Endothelial cell of umbilical vein (primary cell): Measurements from ENCODE around the gene ST3GAL5. TPM values are rescaled to one million over a fixed set of nuclear protein-coding genes. Genes with fewer than 3 reads are reported as not detected.

Experiments used
- BruUV-seq: library from RNA; stranded (reverse); fragments of 400-500 nt; replicated peaks from 2 replicates; lab custom pipeline; 2021; lab: Mats Ljungman, UMichigan
- CTCF ChIA-PET: fragments of 300-600, 350-600 bp; sonication (Branson Sonifier 250); formaldehyde crosslinking; loops from one replicate; lab custom pipeline; 2021; ENCODE audit warnings: antibody characterized with exemption, inconsistent platforms; lab: Charles Lee
- POLR2A ChIA-PET: fragments of 300-600, 350-600 bp; sonication (Branson Sonifier 250); formaldehyde crosslinking; loops from one replicate; lab custom pipeline; 2021; ENCODE audit warnings: antibody characterized with exemption, inconsistent platforms; lab: Charles Lee
- DNase-seq: peaks from one replicate; pipeline ENCODE4 v3.0.0-alpha.2; 2011; ENCODE audit warnings: low read depth, low spot score
- FAIRE-seq: peaks from 2 replicates; lab custom pipeline; 2011; peaks lifted over from hg19 to GRCh38; lab: Jason Lieb, UNC
- H2AFZ ChIP-seq: 2 replicates; pipeline ENCODE4 v1.6.0; 2012; ENCODE audit warnings: low read depth, low read length, control low read depth, inconsistent platforms
- H3K27ac ChIP-seq: 2 replicates; pipeline ENCODE4 v1.5.1; 2011; ENCODE audit warnings: low read depth, mild to moderate bottlenecking, control low read depth, low read length, moderate library complexity; ENCODE audit not compliant: insufficient read depth
- H3K27me3 ChIP-seq, 2 experiments: 2 replicates each; pipeline versions ENCODE4 v1.6.0 to v1.6.1; 2011; ENCODE audit warnings: low read length in 2 of 2, mixed read lengths in 1 of 2; ENCODE audit not compliant: control insufficient read depth in 2 of 2, insufficient read depth in 2 of 2
- H3K36me3 ChIP-seq, 2 experiments: 2 replicates in 1 of 2; 3 replicates in 1 of 2; pipeline ENCODE4 v1.5.1; 2011; ENCODE audit warnings: low read length in 2 of 2, mild to moderate bottlenecking in 1 of 2, moderate library complexity in 1 of 2; ENCODE audit not compliant: control insufficient read depth in 2 of 2, insufficient read depth in 2 of 2; ENCODE audit errors: extremely low read depth in 1 of 2
- H3K4me1 ChIP-seq: 3 replicates; pipeline ENCODE4 v1.5.1; 2011; ENCODE audit warnings: mild to moderate bottlenecking, low read length; ENCODE audit not compliant: control insufficient read depth, insufficient read depth; ENCODE audit errors: extremely low read depth
- H3K4me2 ChIP-seq: 2 replicates; pipeline ENCODE4 v1.6.1; 2011; ENCODE audit warnings: low read length, control low read depth, mixed read lengths; ENCODE audit not compliant: insufficient read depth
- H3K4me3 ChIP-seq, 3 experiments: fragments of 200-600 bp in 1 of 3; sonication (generic), shearing (Covaris generic) in 1 of 3; replicated peaks in 1 of 3; 2 replicates each; pipeline ENCODE4 v1.5.1; 2011 to 2016; ENCODE audit warnings: control low read depth in 3 of 3, low read length in 3 of 3, mild to moderate bottlenecking in 2 of 3, inconsistent platforms in 1 of 3, low read depth in 1 of 3, moderate library complexity in 1 of 3; ENCODE audit not compliant: insufficient read depth in 1 of 3
- H3K79me2 ChIP-seq: 2 replicates; pipeline ENCODE4 v1.6.0; 2012; ENCODE audit warnings: low read length, inconsistent platforms; ENCODE audit not compliant: control insufficient read depth, insufficient read depth
- H3K9ac ChIP-seq: replicated peaks from 2 replicates; pipeline ENCODE3; 2011; ENCODE audit warnings: low read length, control low read depth; ENCODE audit not compliant: insufficient read depth; ENCODE audit errors: extremely low read depth
- H3K9me1 ChIP-seq: replicated peaks from 3 replicates; pipeline ENCODE4 v1.6.0; 2011; ENCODE audit warnings: mild to moderate bottlenecking, low read length; ENCODE audit not compliant: control insufficient read depth, insufficient read depth; ENCODE audit errors: extremely low read depth
- H3K9me3 ChIP-seq: replicated peaks from 2 replicates; pipeline ENCODE4 v1.5.1; 2012; ENCODE audit warnings: low read length, inconsistent platforms; ENCODE audit not compliant: control insufficient read depth, insufficient read depth
- H4K20me1 ChIP-seq: replicated peaks from 2 replicates; pipeline ENCODE3; 2011; ENCODE audit warnings: mild to moderate bottlenecking, low read length; ENCODE audit not compliant: control insufficient read depth, insufficient read depth; ENCODE audit errors: extremely low read depth
- EZH2 ChIP-seq: IDR thresholded peaks from 2 replicates; pipeline ENCODE4 v1.6.1; 2012; ENCODE audit warnings: borderline replicate concordance, low read depth, mild to moderate bottlenecking, moderate library complexity, low read length, inconsistent platforms; ENCODE audit not compliant: severe bottlenecking
- FOS ChIP-seq: IDR thresholded peaks from 2 replicates; pipeline ENCODE4 v1.6.1; 2011; ENCODE audit warnings: mild to moderate bottlenecking, low read length, moderate library complexity, borderline replicate concordance; ENCODE audit not compliant: insufficient read depth
- GATA2 ChIP-seq: IDR thresholded peaks from 2 replicates; pipeline ENCODE4 v1.7.0; 2011; ENCODE audit warnings: low read depth, mild to moderate bottlenecking, moderate library complexity, mixed read lengths, low read length; ENCODE audit not compliant: insufficient read length, insufficient read depth
- JUN ChIP-seq: IDR thresholded peaks from 2 replicates; pipeline ENCODE4 v1.6.1; 2011; ENCODE audit warnings: borderline replicate concordance, low read depth; ENCODE audit not compliant: insufficient read length, insufficient read depth
- MYC ChIP-seq: IDR thresholded peaks from one replicate; pipeline ENCODE4 v1.6.1; 2011; ENCODE audit warnings: mild to moderate bottlenecking, low read depth, low read length
- POLR2A ChIP-seq: IDR thresholded peaks from 2 replicates; pipeline ENCODE4 v1.6.1; 2012; ENCODE audit warnings: low read depth, mild to moderate bottlenecking, control low read depth, low read length
- POLR2AphosphoS5 ChIP-seq: IDR thresholded peaks from 2 replicates; pipeline ENCODE4 v1.6.1; 2012; ENCODE audit warnings: low read depth, mild to moderate bottlenecking, control low read depth, low read length, moderate library complexity; ENCODE audit not compliant: insufficient read depth
- dilution Hi-C: fragments of 300-500 bp; cut with MboI; formaldehyde crosslinking; loops from one replicate; pipeline ENCODE4 v1.15.0; 2019; ENCODE audit warnings: low sequenced_read_pairs; ENCODE audit not compliant: extremely low pct_ligation_motif_present
- intact Hi-C: fragments of 100-400 bp; cut with micrococcal nuclease; formaldehyde crosslinking; loops from one replicate; pipeline ENCODE4 v1.10.0; 2022
- polyA plus RNA-seq, 4 experiments: library from polyadenylated mRNA; depleted of rRNA in 3 of 4; stranded (reverse) in 3 of 4; unstranded in 1 of 4; fragments of >200 nt; gene quantifications; 2 replicates each; pipeline versions ENCODE4 v1.2.1 to v1.2.3, GENCODE V29; 2011 to 2012; ENCODE audit warnings: missing spikeins in 1 of 4
- total RNA-seq: library from RNA; stranded (reverse); gene quantifications from 2 replicates; pipeline ENCODE4 v1.2.3, GENCODE V29; 2021
- TF ChIP-seq, protein P1 (sequence below): IDR thresholded peaks from 2 replicates; pipeline ENCODE4 v1.6.1; 2011; ENCODE audit not compliant: insufficient read depth, insufficient read length
- TF ChIP-seq, protein P2 (sequence below), 2 donors: IDR thresholded peaks; 1 replicate in 1 of 2; 2 replicates in 1 of 2; pipeline ENCODE4 v1.5.1; 2011; ENCODE audit warnings: low read length in 2 of 2, mild to moderate bottlenecking in 2 of 2, moderate library complexity in 2 of 2, control low read depth in 1 of 2, inconsistent platforms in 1 of 2, low read depth in 1 of 2; ENCODE audit not compliant: insufficient read depth in 1 of 2; ENCODE audit errors: extremely low read depth in 1 of 2

The ST3GAL5 gene
- total and polyA plus RNA-seq, 2 donors (not counting 3 experiments of a cell fraction or from before 2014, with no cell fraction given), result 9.5 to 16.0 TPM

DNA sequence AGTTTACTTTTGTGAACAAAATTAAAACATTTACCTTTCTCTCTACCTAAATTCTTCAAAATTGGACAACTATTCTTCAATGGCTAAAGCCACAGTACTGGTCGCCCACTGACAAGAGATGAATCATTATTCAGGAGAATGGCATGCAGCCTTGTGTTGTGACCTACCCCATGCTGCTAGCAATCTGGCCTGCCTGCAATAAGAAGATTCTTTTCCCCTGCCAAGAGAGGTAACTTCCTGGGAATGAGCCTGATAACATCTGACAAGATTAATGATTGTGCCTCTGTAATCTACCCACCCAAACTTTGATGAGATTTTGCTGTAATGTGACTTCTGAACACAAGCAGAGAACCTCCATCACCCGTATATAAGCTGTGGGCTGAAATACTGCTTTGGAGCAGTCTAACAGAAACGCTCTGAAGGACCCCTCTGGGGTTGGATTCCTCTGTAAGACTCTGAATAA is 47.0 kb upstream of the ST3GAL5 start:
- H2AFZ ChIP-seq, result no peak overlapping the region
- DNase-seq, result peak; percentile 44
- H4K20me1 ChIP-seq, result no peaks in the 10 kb centered on the region
- ChIA-PET CTCF (interaction anchor here (1.0 to 1.2 kb wide), 2 partner anchors 93 to 105 kb away, joined by 3 read pairs; no protein-coding TSS in a partner anchor), POLR2A (no interaction called here)
- H3K36me3 ChIP-seq, result no peaks in the 10 kb centered on the region
- peaks cover 37% of the 10 kb centered on the region for H3K4me1 ChIP-seq
- no peaks in the 10 kb centered on the region for H3K9me1 ChIP-seq
- H3K79me2 ChIP-seq, result no peaks in the 10 kb centered on the region
- dilution Hi-C loops, result no loop called here
- TF ChIP-seq, protein P1, sequence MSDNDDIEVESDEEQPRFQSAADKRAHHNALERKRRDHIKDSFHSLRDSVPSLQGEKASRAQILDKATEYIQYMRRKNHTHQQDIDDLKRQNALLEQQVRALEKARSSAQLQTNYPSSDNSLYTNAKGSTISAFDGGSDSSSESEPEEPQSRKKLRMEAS, result no peak
- peak; percentile 58 for TF ChIP-seq FOS
- TF ChIP-seq POLR2A, result no peak
- TF ChIP-seq GATA2, result peak; percentile 77
- peak; percentile 42 for TF ChIP-seq JUN
- no peaks in the 10 kb centered on the region for H3K27me3 ChIP-seq
- H3K9ac ChIP-seq, result no peak overlapping the region
- H3K9me3 ChIP-seq, result no peaks in the 10 kb centered on the region
- no TSS peak for BruUV-seq
- intact Hi-C loops, result no loop called here
- no peak overlapping the region for H3K4me3 ChIP-seq
- H3K4me2 ChIP-seq, result peak overlapping the region; percentile 38
- H3K27ac ChIP-seq, result no peak overlapping the region
- FAIRE-seq, result peak; percentile 60

DNA sequence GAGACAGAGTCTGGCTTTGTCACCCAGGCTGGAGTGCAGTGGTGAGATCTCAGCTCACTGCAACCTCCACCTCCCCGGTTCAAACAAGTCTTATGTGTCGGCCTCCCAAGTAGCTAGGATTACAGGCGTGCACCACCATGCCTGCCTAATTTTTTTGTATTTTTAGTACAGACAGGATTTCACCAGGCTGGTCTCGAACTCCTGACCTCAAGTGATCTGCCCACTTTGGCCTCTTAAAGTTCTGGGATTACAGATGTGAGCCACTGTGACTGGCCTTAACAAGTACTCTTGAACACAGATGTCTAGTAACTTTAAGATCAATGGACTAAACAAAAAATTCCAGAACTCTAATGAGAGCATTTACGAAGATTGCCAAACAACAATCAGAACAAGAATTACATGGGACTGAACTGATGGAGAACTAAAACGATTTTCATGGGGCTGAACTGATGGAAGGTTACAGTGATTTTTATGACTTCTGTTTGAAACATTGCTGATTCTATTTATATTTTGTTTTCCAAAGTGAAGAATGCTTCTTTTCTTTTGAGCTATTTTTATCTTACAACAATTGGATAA is 46.5 kb upstream of the ST3GAL5 start:
- dilution Hi-C loops, result no loop called here
- no peak overlapping the region for H3K27ac ChIP-seq

More for the DNA sequence above, 46.5 kb upstream of the ST3GAL5 start:
- Histone ChIP-seq H2AFZ (no peak overlapping the region), H3K4me3 (no peak overlapping the region), H3K9me1 (no peaks in the 10 kb centered on the region), H3K4me1 (peaks cover 37% of the 10 kb centered on the region), H3K27me3 (no peaks in the 10 kb centered on the region), H3K9ac (no peak overlapping the region), H3K4me2 (no peak overlapping the region), H4K20me1 (no peaks in the 10 kb centered on the region), H3K36me3 (no peaks in the 10 kb centered on the region), H3K79me2 (no peaks in the 10 kb centered on the region), H3K9me3 (no peaks in the 10 kb centered on the region)
- POLR2A ChIA-PET, result no interaction called here
- CTCF ChIA-PET, result interaction anchor here (1.2 kb wide), 1 partner anchor 104 kb away, joined by 3 read pairs; no protein-coding TSS in a partner anchor
- DNase-seq (peak; percentile 14), FAIRE-seq (no peak)
- BruUV-seq, result no TSS peak
- no peak for TF ChIP-seq FOS
- TF ChIP-seq MYC, result no peak
- no peak for TF ChIP-seq POLR2A
- no peak for TF ChIP-seq JUN
- TF ChIP-seq, protein P1, result no peak
- TF ChIP-seq EZH2, result no peak
- TF ChIP-seq, protein P2, sequence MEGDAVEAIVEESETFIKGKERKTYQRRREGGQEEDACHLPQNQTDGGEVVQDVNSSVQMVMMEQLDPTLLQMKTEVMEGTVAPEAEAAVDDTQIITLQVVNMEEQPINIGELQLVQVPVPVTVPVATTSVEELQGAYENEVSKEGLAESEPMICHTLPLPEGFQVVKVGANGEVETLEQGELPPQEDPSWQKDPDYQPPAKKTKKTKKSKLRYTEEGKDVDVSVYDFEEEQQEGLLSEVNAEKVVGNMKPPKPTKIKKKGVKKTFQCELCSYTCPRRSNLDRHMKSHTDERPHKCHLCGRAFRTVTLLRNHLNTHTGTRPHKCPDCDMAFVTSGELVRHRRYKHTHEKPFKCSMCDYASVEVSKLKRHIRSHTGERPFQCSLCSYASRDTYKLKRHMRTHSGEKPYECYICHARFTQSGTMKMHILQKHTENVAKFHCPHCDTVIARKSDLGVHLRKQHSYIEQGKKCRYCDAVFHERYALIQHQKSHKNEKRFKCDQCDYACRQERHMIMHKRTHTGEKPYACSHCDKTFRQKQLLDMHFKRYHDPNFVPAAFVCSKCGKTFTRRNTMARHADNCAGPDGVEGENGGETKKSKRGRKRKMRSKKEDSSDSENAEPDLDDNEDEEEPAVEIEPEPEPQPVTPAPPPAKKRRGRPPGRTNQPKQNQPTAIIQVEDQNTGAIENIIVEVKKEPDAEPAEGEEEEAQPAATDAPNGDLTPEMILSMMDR (IDR thresholded peaks at IDR 0.05; ENCODE audit: extremely low read depth in 1 of 2, insufficient read depth in 1 of 2, low read depth in 1 of 2, low read length in 2 of 2), result no peak
- no peak for TF ChIP-seq POLR2AphosphoS5
- no peak for TF ChIP-seq GATA2
- intact Hi-C loops, result no loop called here
